ENCODE results near the gene HPGDS. TPM values are rescaled to one million over a fixed set of nuclear protein-coding genes. Genes with fewer than 3 reads are reported as not detected.

HPGDS gene
- total and polyA plus RNA-seq, 8 donors = 2.8 to 6.7 (median 4.6) TPM

DNA sequence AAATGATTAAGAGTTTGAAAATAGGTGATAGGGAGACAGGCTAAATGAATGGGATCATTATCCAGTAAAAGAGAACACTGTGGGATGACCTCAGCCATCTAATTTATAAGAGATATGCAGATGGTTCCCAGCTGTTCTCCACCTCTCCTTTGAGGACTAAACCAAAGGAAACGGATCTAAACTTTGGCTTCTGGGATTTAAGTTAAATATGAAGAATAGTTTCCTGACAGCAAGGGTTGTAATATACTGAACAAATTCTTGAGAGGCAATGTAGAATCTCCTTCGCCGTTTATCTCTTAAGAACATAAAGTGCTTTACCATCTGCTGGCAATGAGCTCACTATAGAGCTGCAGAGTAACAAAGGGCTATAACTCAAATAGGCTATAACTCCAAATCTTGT lies 35.4 kb upstream of the HPGDS start:
- intact Hi-C loops (cut with DNase I) = no loop called here
- Histone ChIP-seq H3K27me3 (no peaks in the 10 kb centered on the region), H3K36me3 (no peaks in the 10 kb centered on the region), H3K27ac (no peak overlapping the region), H3K9me3 (no peaks in the 10 kb centered on the region), H3K4me3 (no peak overlapping the region), H3K4me1 (no peaks in the 10 kb centered on the region)
- DNase-seq = no peak
- ATAC-seq = no peak
- TF ChIP-seq, protein P1, sequence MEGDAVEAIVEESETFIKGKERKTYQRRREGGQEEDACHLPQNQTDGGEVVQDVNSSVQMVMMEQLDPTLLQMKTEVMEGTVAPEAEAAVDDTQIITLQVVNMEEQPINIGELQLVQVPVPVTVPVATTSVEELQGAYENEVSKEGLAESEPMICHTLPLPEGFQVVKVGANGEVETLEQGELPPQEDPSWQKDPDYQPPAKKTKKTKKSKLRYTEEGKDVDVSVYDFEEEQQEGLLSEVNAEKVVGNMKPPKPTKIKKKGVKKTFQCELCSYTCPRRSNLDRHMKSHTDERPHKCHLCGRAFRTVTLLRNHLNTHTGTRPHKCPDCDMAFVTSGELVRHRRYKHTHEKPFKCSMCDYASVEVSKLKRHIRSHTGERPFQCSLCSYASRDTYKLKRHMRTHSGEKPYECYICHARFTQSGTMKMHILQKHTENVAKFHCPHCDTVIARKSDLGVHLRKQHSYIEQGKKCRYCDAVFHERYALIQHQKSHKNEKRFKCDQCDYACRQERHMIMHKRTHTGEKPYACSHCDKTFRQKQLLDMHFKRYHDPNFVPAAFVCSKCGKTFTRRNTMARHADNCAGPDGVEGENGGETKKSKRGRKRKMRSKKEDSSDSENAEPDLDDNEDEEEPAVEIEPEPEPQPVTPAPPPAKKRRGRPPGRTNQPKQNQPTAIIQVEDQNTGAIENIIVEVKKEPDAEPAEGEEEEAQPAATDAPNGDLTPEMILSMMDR (IDR thresholded peaks at IDR 0.05) = no peak

DNA sequence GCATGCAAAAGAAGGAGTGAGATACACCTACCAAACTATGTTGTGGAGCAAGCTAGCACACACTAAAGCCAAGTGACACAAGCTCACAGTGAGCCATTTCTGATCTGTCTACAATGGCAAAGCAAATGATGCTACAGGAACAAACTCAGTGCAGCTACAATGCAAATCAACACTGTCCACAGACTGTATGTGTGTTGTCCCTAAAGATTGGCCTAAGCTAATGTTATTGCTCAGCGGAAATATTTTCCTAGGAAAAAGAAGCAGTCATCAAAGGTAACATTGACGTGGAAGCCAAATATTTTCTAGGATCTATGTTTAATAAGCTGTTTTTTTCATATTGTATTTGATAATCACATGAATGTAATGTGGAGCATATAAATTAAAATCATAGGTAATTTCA lies 34.7 kb upstream of the HPGDS start:
- TF ChIP-seq, protein P1 (IDR thresholded peaks at IDR 0.05) = no peak
- intact Hi-C loops (cut with DNase I) = no loop called here
- Histone ChIP-seq H3K27me3 (no peaks in the 10 kb centered on the region), H3K9me3 (no peaks in the 10 kb centered on the region), H3K36me3 (no peaks in the 10 kb centered on the region), H3K27ac (no peak overlapping the region), H3K4me1 (no peaks in the 10 kb centered on the region), H3K4me3 (no peak overlapping the region)
- DNase-seq (no peak), ATAC-seq (no peak)

DNA sequence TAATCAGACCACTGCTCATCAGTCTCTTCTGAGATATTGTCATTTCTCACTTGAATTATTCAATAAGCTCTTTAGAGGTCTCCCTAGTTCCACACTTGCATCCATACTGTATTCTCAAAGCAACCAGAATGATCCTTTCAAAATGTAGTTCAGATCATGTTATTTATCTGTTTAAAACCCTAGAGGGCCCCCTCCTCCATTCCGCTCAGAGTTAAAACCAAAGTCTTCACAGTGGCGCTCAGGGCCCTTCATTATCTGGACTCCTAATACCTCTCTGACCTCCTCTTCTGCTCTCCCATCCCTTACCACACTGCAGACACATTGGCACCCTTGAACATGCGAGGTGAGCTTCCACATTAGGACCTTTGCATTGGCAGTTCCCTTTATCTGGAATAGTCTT lies 32.7 kb upstream of the HPGDS start:
- Histone ChIP-seq H3K4me1 (no peaks in the 10 kb centered on the region), H3K9me3 (no peaks in the 10 kb centered on the region)
- intact Hi-C loops (cut with DNase I) = no loop called here

DNA sequence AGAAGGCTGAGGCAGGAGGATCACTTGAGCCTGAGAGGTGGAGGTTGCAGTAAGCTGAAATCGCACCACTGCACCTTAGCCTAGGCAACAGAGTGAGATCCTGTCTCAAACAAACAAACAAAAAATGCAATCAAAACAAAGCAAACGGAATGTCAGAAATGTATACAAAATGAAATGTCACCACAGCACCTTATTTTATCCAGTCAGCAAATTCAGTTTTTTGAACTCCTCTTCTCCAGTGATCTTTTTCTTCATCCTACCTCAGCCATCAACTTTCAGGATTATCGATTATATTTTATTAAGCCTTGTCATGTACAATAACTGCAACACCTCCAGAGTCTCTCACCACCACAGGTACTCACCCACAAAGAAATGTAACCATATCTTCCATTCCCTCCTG lies 31.1 kb upstream of the HPGDS start:
- TF ChIP-seq, protein P1 (IDR thresholded peaks at IDR 0.05) = no peak
- Histone ChIP-seq H3K27me3 (no peaks in the 10 kb centered on the region), H3K4me3 (no peak overlapping the region), H3K9me3 (no peaks in the 10 kb centered on the region), H3K36me3 (no peaks in the 10 kb centered on the region), H3K4me1 (no peaks in the 10 kb centered on the region), H3K27ac (no peak overlapping the region)
- no peak for DNase-seq
- no peak for ATAC-seq
- intact Hi-C loops (cut with DNase I) = no loop called here

More for the DNA sequence above, 32.7 kb upstream of the HPGDS start:
- Histone ChIP-seq H3K27me3 (no peaks in the 10 kb centered on the region), H3K36me3 (no peaks in the 10 kb centered on the region), H3K4me3 (no peak overlapping the region), H3K27ac (no peak overlapping the region)
- TF ChIP-seq, protein P1 (IDR thresholded peaks at IDR 0.05) = no peak
- no peak for ATAC-seq
- DNase-seq = no peak

DNA sequence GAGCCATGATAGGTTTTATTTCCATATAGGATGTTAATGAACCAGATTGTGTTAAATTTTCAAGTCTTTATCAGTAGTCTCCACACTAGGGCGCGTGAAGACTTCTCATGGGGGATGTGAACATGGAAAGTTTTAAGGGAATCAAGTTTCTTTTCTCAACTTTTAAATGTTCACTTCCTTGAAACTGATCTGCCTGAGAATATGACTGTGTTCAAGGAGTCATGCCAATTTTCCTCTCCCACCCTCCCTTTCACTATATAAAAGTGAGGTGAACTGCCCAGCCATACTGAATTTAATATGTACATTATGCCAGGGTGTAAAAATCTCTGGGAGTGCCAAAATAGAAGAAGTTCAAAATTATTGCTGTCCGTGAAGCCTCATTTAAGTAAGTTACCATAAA lies 30.4 kb upstream of the HPGDS start:
- intact Hi-C loops (cut with DNase I) = no loop called here
- no peak overlapping the region for H3K27ac ChIP-seq
- no peaks in the 10 kb centered on the region for H3K4me1 ChIP-seq
- no peak for DNase-seq
- H3K4me3 ChIP-seq = no peak overlapping the region
- ATAC-seq = no peak
- no peaks in the 10 kb centered on the region for H3K9me3 ChIP-seq
- TF ChIP-seq, protein P1 (IDR thresholded peaks at IDR 0.05) = no peak
- H3K27me3 ChIP-seq = no peaks in the 10 kb centered on the region
- H3K36me3 ChIP-seq = no peaks in the 10 kb centered on the region

Measured in left lung (tissue), 10 donors.